ENCODE measurements around the gene GPATCH4.

GPATCH4 gene

GRCh38 chr1:156551066-156551643, 50.1 kb downstream of the GPATCH4 start:
- Histone ChIP-seq H3K9me3 (ENCODE audit: control insufficient read depth, low read length) (no peaks in the 10 kb centered on the region), H3K4me3 (ENCODE audit: insufficient read depth, low read depth, low read length) (no peak overlapping the region), H3K4me1 (ENCODE audit: control insufficient read depth, insufficient read depth, low read length) (no peaks in the 10 kb centered on the region), H3K27me3 (ENCODE audit: control insufficient read depth, insufficient read depth, low read length, poor library complexity, severe bottlenecking) (no peaks in the 10 kb centered on the region), H3K27ac (ENCODE audit: insufficient read depth, low read depth, low read length, poor library complexity, severe bottlenecking) (no peak overlapping the region), H3K36me3 (ENCODE audit: control insufficient read depth, insufficient read depth, low read length) (peaks cover 19% of the 10 kb centered on the region)
- WGBS, 2 experiments: 92 to 95% methylated on average over 3 of the region's 3 CpGs

- 84% methylated on average over 5 of the region's 5 CpGs for WGBS, 2 experiments
- no peaks in the 10 kb centered on the region for H3K9me3 ChIP-seq (ENCODE audit: control insufficient read depth, low read length)
- H3K4me3 ChIP-seq (ENCODE audit: insufficient read depth, low read depth, low read length): no peak overlapping the region
- peaks cover 14% of the 10 kb centered on the region for H3K36me3 ChIP-seq (ENCODE audit: control insufficient read depth, insufficient read depth, low read length)
- no peaks in the 10 kb centered on the region for H3K4me1 ChIP-seq (ENCODE audit: control insufficient read depth, insufficient read depth, low read length)
- no peak overlapping the region for H3K27ac ChIP-seq (ENCODE audit: insufficient read depth, low read depth, low read length, poor library complexity, severe bottlenecking)
- H3K27me3 ChIP-seq (ENCODE audit: control insufficient read depth, insufficient read depth, low read length, poor library complexity, severe bottlenecking): no peaks in the 10 kb centered on the region
These were observed 50.9 kb downstream of the GPATCH4 start for GRCh38 chr1:156550346-156550745.

- H3K27me3 ChIP-seq (ENCODE audit: control insufficient read depth, insufficient read depth, low read length, poor library complexity, severe bottlenecking): no peaks in the 10 kb centered on the region
- no peaks in the 10 kb centered on the region for H3K9me3 ChIP-seq (ENCODE audit: control insufficient read depth, low read length)
- H3K4me3 ChIP-seq (ENCODE audit: insufficient read depth, low read depth, low read length): no peak overlapping the region
- peaks cover 14% of the 10 kb centered on the region for H3K36me3 ChIP-seq (ENCODE audit: control insufficient read depth, insufficient read depth, low read length)
- 96 to 98% methylated on average over 1 of the region's 1 CpG for WGBS, 2 experiments
- H3K27ac ChIP-seq (ENCODE audit: insufficient read depth, low read depth, low read length, poor library complexity, severe bottlenecking): no peak overlapping the region
- no peaks in the 10 kb centered on the region for H3K4me1 ChIP-seq (ENCODE audit: control insufficient read depth, insufficient read depth, low read length)
These were observed 51.4 kb downstream of the GPATCH4 start for GRCh38 chr1:156549831-156550230.

GRCh38 chr1:156549390-156549789, 51.9 kb downstream of the GPATCH4 start:
- Histone ChIP-seq H3K4me3 (ENCODE audit: insufficient read depth, low read depth, low read length) (no peak overlapping the region), H3K27ac (ENCODE audit: insufficient read depth, low read depth, low read length, poor library complexity, severe bottlenecking) (no peak overlapping the region), H3K27me3 (ENCODE audit: control insufficient read depth, insufficient read depth, low read length, poor library complexity, severe bottlenecking) (no peaks in the 10 kb centered on the region), H3K4me1 (ENCODE audit: control insufficient read depth, insufficient read depth, low read length) (no peaks in the 10 kb centered on the region), H3K36me3 (ENCODE audit: control insufficient read depth, insufficient read depth, low read length) (peaks cover 12% of the 10 kb centered on the region), H3K9me3 (ENCODE audit: control insufficient read depth, low read length) (no peaks in the 10 kb centered on the region)
- 89 to 90% methylated on average over 2 of the region's 2 CpGs for WGBS, 2 experiments

- peaks cover 7% of the 10 kb centered on the region for H3K36me3 ChIP-seq (ENCODE audit: control insufficient read depth, insufficient read depth, low read length)
- 94 to 96% methylated on average over 9 of the region's 9 CpGs for WGBS, 2 experiments
- H3K9me3 ChIP-seq (ENCODE audit: control insufficient read depth, low read length): no peaks in the 10 kb centered on the region
- H3K4me1 ChIP-seq (ENCODE audit: control insufficient read depth, insufficient read depth, low read length): no peaks in the 10 kb centered on the region
- H3K4me3 ChIP-seq (ENCODE audit: insufficient read depth, low read depth, low read length): no peak overlapping the region
- H3K27ac ChIP-seq (ENCODE audit: insufficient read depth, low read depth, low read length, poor library complexity, severe bottlenecking): no peak overlapping the region
- H3K27me3 ChIP-seq (ENCODE audit: control insufficient read depth, insufficient read depth, low read length, poor library complexity, severe bottlenecking): no peaks in the 10 kb centered on the region
These were observed 53.3 kb downstream of the GPATCH4 start for GRCh38 chr1:156547982-156548381.

GRCh38 chr1:156547434-156547833, 53.8 kb downstream of the GPATCH4 start:
- no peak overlapping the region for H3K27ac ChIP-seq (ENCODE audit: insufficient read depth, low read depth, low read length, poor library complexity, severe bottlenecking)
- H3K4me1 ChIP-seq (ENCODE audit: control insufficient read depth, insufficient read depth, low read length): no peaks in the 10 kb centered on the region
- 93 to 97% methylated on average over 3 to 4 of the region's 4 CpGs for WGBS, 2 experiments
- H3K4me3 ChIP-seq (ENCODE audit: insufficient read depth, low read depth, low read length): no peak overlapping the region
- peaks cover 7% of the 10 kb centered on the region for H3K36me3 ChIP-seq (ENCODE audit: control insufficient read depth, insufficient read depth, low read length)
- no peaks in the 10 kb centered on the region for H3K9me3 ChIP-seq (ENCODE audit: control insufficient read depth, low read length)
- no peaks in the 10 kb centered on the region for H3K27me3 ChIP-seq (ENCODE audit: control insufficient read depth, insufficient read depth, low read length, poor library complexity, severe bottlenecking)

- no peak overlapping the region for H3K27ac ChIP-seq (ENCODE audit: insufficient read depth, low read depth, low read length, poor library complexity, severe bottlenecking)
- no peaks in the 10 kb centered on the region for H3K9me3 ChIP-seq (ENCODE audit: control insufficient read depth, low read length)
- WGBS, 2 experiments: 89 to 92% methylated on average over 3 of the region's 3 CpGs
- H3K36me3 ChIP-seq (ENCODE audit: control insufficient read depth, insufficient read depth, low read length): peaks cover 7% of the 10 kb centered on the region
- H3K4me3 ChIP-seq (ENCODE audit: insufficient read depth, low read depth, low read length): no peak overlapping the region
- H3K27me3 ChIP-seq (ENCODE audit: control insufficient read depth, insufficient read depth, low read length, poor library complexity, severe bottlenecking): no peaks in the 10 kb centered on the region
- H3K4me1 ChIP-seq (ENCODE audit: control insufficient read depth, insufficient read depth, low read length): no peaks in the 10 kb centered on the region
These were observed 55.0 kb downstream of the GPATCH4 start for GRCh38 chr1:156546267-156546666.

GRCh38 chr1:156544592-156545102, 56.6 kb downstream of the GPATCH4 start:
- H3K4me1 ChIP-seq (ENCODE audit: control insufficient read depth, insufficient read depth, low read length): no peaks in the 10 kb centered on the region
- H3K27me3 ChIP-seq (ENCODE audit: control insufficient read depth, insufficient read depth, low read length, poor library complexity, severe bottlenecking): no peaks in the 10 kb centered on the region
- H3K4me3 ChIP-seq (ENCODE audit: insufficient read depth, low read depth, low read length): no peak overlapping the region
- no peak overlapping the region for H3K27ac ChIP-seq (ENCODE audit: insufficient read depth, low read depth, low read length, poor library complexity, severe bottlenecking)
- peaks cover 15% of the 10 kb centered on the region for H3K36me3 ChIP-seq (ENCODE audit: control insufficient read depth, insufficient read depth, low read length)
- no peaks in the 10 kb centered on the region for H3K9me3 ChIP-seq (ENCODE audit: control insufficient read depth, low read length)
- 96 to 98% methylated on average over 3 of the region's 3 CpGs for WGBS, 2 experiments

All from ectodermal cell (in vitro differentiated cells).